Naive thymus-derived CD4-positive, alpha-beta T cell (primary cell): ENCODE measurements around the gene DTYMK. TPM values are rescaled to one million over a fixed set of nuclear protein-coding genes. Genes with fewer than 3 reads are reported as not detected.

Source experiments
- ATAC-seq: fragments of 150-1000 bp; cut with Tn5 transposase; 2 replicates; pipeline ENCODE4 v1.10.0; 2021; ENCODE audit warnings: mild to moderate bottlenecking, moderate library complexity
- CTCF ChIA-PET: fragments of 350-600 bp; sonication (Branson Sonifier 250); formaldehyde crosslinking; loops from one replicate; lab custom pipeline; 2021; ENCODE audit warnings: antibody characterized with exemption; lab: Charles Lee
- POLR2A ChIA-PET: fragments of 350-600 bp; sonication (Branson Sonifier 250); formaldehyde crosslinking; loops from one replicate; lab custom pipeline; 2021; ENCODE audit warnings: antibody characterized with exemption, inconsistent platforms; lab: Charles Lee
- DNase-seq, 9 donors: peaks; one replicate each; pipeline versions ENCODE4 v3.0.0 to v3.0.0-alpha.2; 2020 to 2022; ENCODE audit warnings: mixed read lengths in 1 of 9
- H3K27ac ChIP-seq: one replicate; pipeline ENCODE4 v1.7.0; 2013; ENCODE audit warnings: mild to moderate bottlenecking, low read depth, low read length, moderate library complexity
- H3K27me3 ChIP-seq, 2 donors: one replicate each; pipeline ENCODE4 v1.7.0; 2013; ENCODE audit warnings: low read length in 2 of 2, mild to moderate bottlenecking in 2 of 2, moderate library complexity in 2 of 2; ENCODE audit not compliant: control insufficient read depth in 2 of 2, insufficient read depth in 2 of 2
- H3K36me3 ChIP-seq, 3 experiments: 1 replicate in 2 of 3; 2 replicates in 1 of 3; pipeline ENCODE4 v1.7.0; 2013; ENCODE audit warnings: low read length in 3 of 3, mild to moderate bottlenecking in 3 of 3, moderate library complexity in 1 of 3; ENCODE audit not compliant: insufficient read depth in 3 of 3, control insufficient read depth in 2 of 3
- H3K4me1 ChIP-seq, 2 donors: one replicate each; pipeline ENCODE4 v1.7.0; 2013; ENCODE audit warnings: low read length in 2 of 2, mild to moderate bottlenecking in 2 of 2, moderate library complexity in 1 of 2; ENCODE audit not compliant: control insufficient read depth in 2 of 2, insufficient read depth in 2 of 2
- H3K4me3 ChIP-seq: 2 replicates; pipeline ENCODE4 v1.7.0; 2013; ENCODE audit warnings: mild to moderate bottlenecking, low read length
- H3K9me3 ChIP-seq, 3 experiments: 1 replicate in 2 of 3; 2 replicates in 1 of 3; pipeline ENCODE4 v1.7.0; 2013; ENCODE audit warnings: low read length in 3 of 3; ENCODE audit not compliant: control insufficient read depth in 2 of 3
- H3K27ac Mint-ChIP-seq, 9 donors: one replicate each; pipeline ENCODE4 v1.8.0; 2020 to 2022; ENCODE audit warnings: mixed read lengths in 9 of 9, mild to moderate bottlenecking in 8 of 9, moderate library complexity in 5 of 9, inconsistent platforms in 2 of 9
- H3K27me3 Mint-ChIP-seq, 5 donors: one replicate each; pipeline ENCODE4 v1.8.0; 2021 to 2022; ENCODE audit warnings: mixed read lengths in 5 of 5, mild to moderate bottlenecking in 1 of 5
- H3K36me3 Mint-ChIP-seq, 5 donors: one replicate each; pipeline ENCODE4 v1.8.0; 2020 to 2022; ENCODE audit warnings: mixed read lengths in 5 of 5, mild to moderate bottlenecking in 3 of 5, inconsistent platforms in 1 of 5
- H3K4me1 Mint-ChIP-seq, 7 donors: one replicate each; pipeline ENCODE4 v1.8.0; 2020 to 2022; ENCODE audit warnings: mixed read lengths in 7 of 7, mild to moderate bottlenecking in 3 of 7, inconsistent platforms in 1 of 7
- H3K4me3 Mint-ChIP-seq, 10 donors: one replicate each; pipeline ENCODE4 v1.8.0; 2020 to 2022; ENCODE audit warnings: mild to moderate bottlenecking in 10 of 10, mixed read lengths in 10 of 10, moderate library complexity in 6 of 10, inconsistent platforms in 2 of 10
- H3K9me3 Mint-ChIP-seq, 11 donors: one replicate each; pipeline ENCODE4 v1.8.0; 2020 to 2022; ENCODE audit warnings: mixed read lengths in 11 of 11, mild to moderate bottlenecking in 4 of 11, inconsistent platforms in 1 of 11, moderate library complexity in 1 of 11
- intact Hi-C, 2 donors: fragments of 100-400 bp; cut with micrococcal nuclease; formaldehyde crosslinking; loops; one replicate each; pipeline ENCODE4 v1.15.1; 2023
- polyA plus RNA-seq, 2 donors: library from polyadenylated mRNA; unstranded; fragments of 300-500 nt; fragmentation: Illumina TruSeq; gene quantifications; one replicate each; pipeline ENCODE4 v1.2.3, GENCODE V29; 2021
- total RNA-seq, 6 experiments: library from RNA in 5 of 6; stranded (reverse) in 5 of 6; gene quantifications; 1 replicate in 5 of 6; 2 replicates in 1 of 6; pipeline ENCODE4 v1.2.3 and lab custom pipeline; 2021 to 2026

DTYMK gene
- total and polyA plus RNA-seq, 7 experiments from 2014 or later = 12.0 to 65.7 (median 20.6) TPM

- Mint-ChIP-seq H3K27me3 (no peaks in the 10 kb centered on the region), H3K36me3 (peaks cover 0 to 18% (median 0%) of the 10 kb centered on the region in 5 donors), H3K27ac (peak overlapping the region; percentile 9 to 73 (median 25)), H3K9me3 (peaks cover 0 to 5% (median 0%) of the 10 kb centered on the region in 11 donors), H3K4me3 (peak overlapping the region in 8 of 10 donors; percentile 0 to 98 (median 37)), H3K4me1 (peaks cover 42 to 72% (median 59%) of the 10 kb centered on the region in 7 donors)
- Histone ChIP-seq H3K4me3 (no peak overlapping the region), H3K27ac (no peak overlapping the region), H3K9me3 (no peaks in the 10 kb centered on the region), H3K36me3 (peaks cover 0 to 13% (median 0%) of the 10 kb centered on the region in 3 experiments), H3K27me3 (no peaks in the 10 kb centered on the region), H3K4me1 (peaks cover 26 to 27% of the 10 kb centered on the region in 2 donors)
- ATAC-seq (no peak), DNase-seq (no peak)
- CTCF ChIA-PET = no interaction called here
- intact Hi-C loops = no loop called here
- POLR2A ChIA-PET = no interaction called here
Measured at GRCh38 chr2:241640165-241640795, 46.3 kb downstream of the DTYMK start.

- peaks cover 0 to 7% (median 0%) of the 10 kb centered on the region in 3 experiments for H3K36me3 ChIP-seq
- H3K27me3 Mint-ChIP-seq = no peaks in the 10 kb centered on the region
- H3K36me3 Mint-ChIP-seq = peaks cover 0 to 18% (median 0%) of the 10 kb centered on the region in 5 donors
- H3K9me3 ChIP-seq = no peaks in the 10 kb centered on the region
- peaks cover 50 to 73% (median 62%) of the 10 kb centered on the region in 7 donors for H3K4me1 Mint-ChIP-seq
- H3K27ac Mint-ChIP-seq = peak overlapping the region in 4 of 9 donors; percentile 67 to 98 (median 76)
- peaks cover 0 to 4% (median 0%) of the 10 kb centered on the region in 11 donors for H3K9me3 Mint-ChIP-seq
- intact Hi-C loops = loop anchor here (5.0 kb wide), 2 partner anchors 492 to 1052 kb away; partner anchors contain the start of genes CAPN10 (in 1 of the 2) and PASK (in 1 of the 2)
- peaks cover 26 to 27% of the 10 kb centered on the region in 2 donors for H3K4me1 ChIP-seq
- peak overlapping the region in 9 of 10 donors; percentile 13 to 98 (median 53) for H3K4me3 Mint-ChIP-seq
- no peak for ATAC-seq
- ChIA-PET CTCF (no interaction called here), POLR2A (no interaction called here)
- no peaks in the 10 kb centered on the region for H3K27me3 ChIP-seq
- no peak overlapping the region for H3K27ac ChIP-seq
- DNase-seq = no peak
- H3K4me3 ChIP-seq = no peak overlapping the region
Measured at GRCh38 chr2:241639385-241639784, 47.2 kb downstream of the DTYMK start.

- intact Hi-C loops = loop anchor here (1.0 to 5.0 kb wide), 3 partner anchors 63 to 1052 kb away; partner anchors contain the start of genes CAPN10 (in 1 of the 2), ING5 (in 1 of the 2) and PASK (in 1 of the 2)
- Histone ChIP-seq H3K4me3 (no peak overlapping the region), H3K36me3 (peaks cover 0 to 4% (median 0%) of the 10 kb centered on the region in 3 experiments), H3K27ac (peak overlapping the region; percentile 99), H3K9me3 (no peaks in the 10 kb centered on the region), H3K27me3 (no peaks in the 10 kb centered on the region), H3K4me1 (peaks cover 26 to 27% of the 10 kb centered on the region in 2 donors)
- no peak for ATAC-seq
- H3K36me3 Mint-ChIP-seq = peaks cover 0 to 18% (median 0%) of the 10 kb centered on the region in 5 donors
- no peaks in the 10 kb centered on the region for H3K27me3 Mint-ChIP-seq
- H3K27ac Mint-ChIP-seq = peak overlapping the region in 3 of 9 donors; percentile 54 to 98 (median 97)
- ChIA-PET CTCF (no interaction called here), POLR2A (interaction anchor here (0.7 to 1.2 kb wide), 4 partner anchors 10 to 1053 kb away, joined by 3 to 4 read pairs (median 4); partner anchors contain the start of gene CAPN10)
- peaks cover 47 to 69% (median 60%) of the 10 kb centered on the region in 7 donors for H3K4me1 Mint-ChIP-seq
- peak overlapping the region; percentile 83 to 98 (median 92) for H3K4me3 Mint-ChIP-seq
- no peak for DNase-seq
- H3K9me3 Mint-ChIP-seq = peaks cover 0 to 3% (median 0%) of the 10 kb centered on the region in 11 donors
Measured at GRCh38 chr2:241638940-241639339, 47.7 kb downstream of the DTYMK start.

DNA sequence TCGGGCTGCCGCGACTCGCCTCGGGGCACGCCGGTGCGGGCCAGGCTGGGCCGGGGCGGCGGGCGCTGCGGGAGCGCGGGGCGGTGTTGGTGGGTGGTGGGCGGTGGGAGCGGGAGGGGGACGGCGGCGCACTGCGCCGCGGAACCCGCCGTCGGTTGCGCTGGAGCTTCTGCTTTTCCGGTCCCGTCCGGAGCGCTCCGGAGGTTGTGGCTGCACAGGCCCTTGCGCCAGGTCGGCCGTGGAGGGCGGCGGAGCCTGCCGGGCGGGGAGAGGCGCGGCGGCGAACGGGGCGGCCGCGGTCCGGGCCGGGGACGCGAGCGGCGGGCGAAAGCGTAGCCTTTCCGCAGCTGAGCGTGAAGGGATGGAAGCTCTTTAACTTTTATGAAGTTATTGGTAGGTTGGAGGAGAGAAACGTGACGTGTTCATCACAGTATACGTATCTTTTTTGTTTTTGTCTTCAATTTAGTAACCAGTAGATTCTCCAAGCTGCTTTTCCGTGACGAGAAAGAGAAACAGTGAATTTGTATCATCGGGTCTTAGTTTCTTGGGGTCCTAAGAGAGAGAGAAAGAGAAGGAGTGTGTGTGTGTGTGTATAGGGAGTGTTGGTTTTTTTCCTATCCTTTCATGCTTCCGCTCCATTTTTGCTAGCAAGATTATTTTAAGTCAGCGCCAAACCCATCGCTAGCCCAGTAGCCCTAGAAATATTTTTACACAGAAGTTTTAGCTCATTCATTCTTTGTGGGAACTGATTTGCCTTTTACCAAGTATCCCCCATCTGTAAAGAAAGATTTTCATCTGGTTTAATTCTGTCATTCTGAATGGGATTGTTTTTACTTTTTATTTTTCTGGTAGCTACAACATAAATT, 48.6 kb downstream of the DTYMK start:
- Histone ChIP-seq H3K4me3 (peak overlapping the region; percentile 99), H3K27ac (peak overlapping the region; percentile 99), H3K4me1 (peaks cover 26 to 27% of the 10 kb centered on the region in 2 donors), H3K9me3 (no peaks in the 10 kb centered on the region), H3K36me3 (peaks cover 0 to 13% (median 0%) of the 10 kb centered on the region in 3 experiments), H3K27me3 (no peaks in the 10 kb centered on the region)
- Mint-ChIP-seq H3K9me3 (peaks cover 0 to 3% (median 0%) of the 10 kb centered on the region in 11 donors), H3K36me3 (peaks cover 0 to 18% (median under 1%) of the 10 kb centered on the region in 5 donors), H3K27ac (peak overlapping the region; percentile 28 to 98 (median 94)), H3K4me1 (peaks cover 44 to 66% (median 60%) of the 10 kb centered on the region in 7 donors), H3K27me3 (no peaks in the 10 kb centered on the region), H3K4me3 (peak overlapping the region; percentile 83 to 98 (median 92))
- ChIA-PET CTCF (interaction anchor here (1.1 kb wide), 1 partner anchor 28 kb away, joined by 5 read pairs; no protein-coding TSS in a partner anchor), POLR2A (interaction anchor here (0.6 to 1.9 kb wide), 12 partner anchors 11 to 1052 kb away, joined by 3 to 13 read pairs (median 4); partner anchors contain the start of genes CAPN10, HDLBP and SEPTIN2)
- DNase-seq = peak in 6 of 9 donors; percentile 40 to 74 (median 55)
- intact Hi-C loops = loop anchor here (1.0 to 5.0 kb wide), 16 partner anchors 21 to 1051 kb away; partner anchors contain the start of genes DTYMK (in 2 of the 2), FARP2 (in 2 of the 2), HDLBP (in 2 of the 2) and ING5 (in 2 of the 2)
- peak; percentile 27 for ATAC-seq

DNA sequence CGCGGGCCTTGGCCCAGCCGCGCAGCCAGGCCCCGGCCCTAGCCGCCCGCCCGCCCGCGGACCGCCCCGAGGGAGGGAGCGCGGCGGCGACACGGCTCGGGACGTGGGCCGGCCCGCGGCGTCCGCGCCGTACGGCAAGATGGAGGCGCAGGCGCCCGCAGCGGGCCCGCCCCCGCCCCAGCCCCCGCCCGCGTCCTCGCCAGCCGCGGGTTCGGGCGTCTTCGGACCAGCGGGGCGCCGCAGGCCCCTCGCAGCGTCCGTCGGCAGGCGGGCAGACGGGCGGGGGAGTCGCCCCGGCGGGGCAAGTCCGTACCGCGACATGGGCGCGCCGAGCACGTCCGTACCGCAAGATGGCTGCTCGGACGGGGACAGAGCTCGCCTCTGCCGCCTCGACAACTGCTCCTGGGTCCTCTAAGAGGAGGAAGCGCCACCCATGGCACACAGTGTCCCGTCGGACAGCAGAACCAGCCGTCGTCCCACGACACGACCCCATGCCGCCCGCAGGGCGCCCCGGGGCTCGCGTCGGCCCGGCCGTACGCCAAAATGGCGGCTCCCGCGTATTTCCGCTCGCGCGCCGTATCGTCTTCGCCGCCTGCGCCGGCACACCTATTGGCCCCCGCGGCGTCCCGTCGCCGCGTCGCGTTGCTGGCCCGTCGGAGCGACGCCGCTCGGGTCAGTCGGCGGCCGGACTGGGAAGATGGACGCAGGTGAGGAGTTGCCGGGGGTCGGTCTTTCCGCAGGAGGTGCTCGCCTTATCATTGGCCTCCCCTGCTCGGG, 49.4 kb downstream of the DTYMK start, which contains the start of the genes ATG4B and THAP4:
TSS of gene ATG4B (plus strand) at position 676 of the 777 bp plus-strand sequence. CDS start at position 698, 22 bp downstream.
TSS of gene THAP4 (minus strand) at position 141 of the 777 bp plus-strand sequence. CDS start 141 bp downstream, outside the sequence.
- POLR2A ChIA-PET = interaction anchor here (0.6 to 1.9 kb wide), 8 partner anchors 12 to 1051 kb away, joined by 3 to 13 read pairs (median 4); partner anchors contain the start of genes CAPN10, HDLBP and SEPTIN2
- H3K27me3 Mint-ChIP-seq = no peaks in the 10 kb centered on the region
- Histone ChIP-seq H3K27me3 (no peaks in the 10 kb centered on the region), H3K4me1 (peaks cover 26 to 27% of the 10 kb centered on the region in 2 donors), H3K27ac (peak within 1 kb of the TSS; percentile 99), H3K9me3 (no peaks in the 10 kb centered on the region), H3K36me3 (peaks cover 0 to 20% (median 0%) of the 10 kb centered on the region in 3 experiments), H3K4me3 (peak within 1 kb of the TSS; percentile 99)
- H3K4me3 Mint-ChIP-seq = peak within 1 kb of the TSS; percentile 85 to 98 (median 92)
- peaks cover 43 to 63% (median 55%) of the 10 kb centered on the region in 7 donors for H3K4me1 Mint-ChIP-seq
- peak within 1 kb of the TSS; percentile 48 to 98 (median 94) for H3K27ac Mint-ChIP-seq
- ATAC-seq (peak; percentile 82), DNase-seq (peak; percentile 61 to 89 (median 79))
- CTCF ChIA-PET = interaction anchor here (1.1 kb wide), 1 partner anchor 27 kb away, joined by 5 read pairs; no protein-coding TSS in a partner anchor
- intact Hi-C loops = loop anchor here (1.0 to 5.0 kb wide), 16 partner anchors 20 to 1050 kb away; partner anchors contain the start of genes DTYMK (in 2 of the 2), FARP2 (in 2 of the 2), HDLBP (in 2 of the 2) and SEPTIN2 (in 2 of the 2)
- H3K9me3 Mint-ChIP-seq = peaks cover 0 to 3% (median 0%) of the 10 kb centered on the region in 11 donors
- peaks cover 0 to 23% (median 7%) of the 10 kb centered on the region in 5 donors for H3K36me3 Mint-ChIP-seq
